WTC11 (cell line): ENCODE data around the gene DUSP15. TPM values are rescaled to one million over a fixed set of nuclear protein-coding genes. Genes with fewer than 3 reads are reported as not detected.

Source experiments
- ATAC-seq: fragments of 200-7000 bp; cut with Tn5 transposase; 2 replicates; pipeline ENCODE4 v1.10.0; 2021; ENCODE audit warnings: mild to moderate bottlenecking, moderate library complexity
- CTCF ChIA-PET: fragments of 300-600 bp; sonication (Branson Sonifier 250); formaldehyde crosslinking; loops from one replicate; lab custom pipeline; 2021; ENCODE audit warnings: antibody characterized with exemption; lab: Charles Lee
- POLR2A ChIA-PET: fragments of 350-600 bp; sonication (Branson Sonifier 250); formaldehyde crosslinking; loops from one replicate; lab custom pipeline; 2021; ENCODE audit warnings: antibody characterized with exemption; lab: Charles Lee
- DNase-seq: peaks from one replicate; pipeline ENCODE4 v3.0.0; 2021; ENCODE audit warnings: low spot score
- H3K27ac Mint-ChIP-seq: 2 replicates; pipeline ENCODE4 v1.8.0; 2021; ENCODE audit warnings: mixed read lengths
- H3K27me3 Mint-ChIP-seq: 2 replicates; pipeline ENCODE4 v1.8.0; 2021; ENCODE audit warnings: low read depth, mild to moderate bottlenecking, moderate library complexity, mixed read lengths
- H3K36me3 Mint-ChIP-seq: 2 replicates; pipeline ENCODE4 v1.8.0; 2021; ENCODE audit warnings: mixed read lengths
- H3K4me1 Mint-ChIP-seq: 2 replicates; pipeline ENCODE4 v1.8.0; 2022; ENCODE audit warnings: mixed read lengths
- H3K4me3 Mint-ChIP-seq: 2 replicates; pipeline ENCODE4 v1.8.0; 2021; ENCODE audit warnings: mild to moderate bottlenecking, moderate library complexity, mixed read lengths
- H3K9me3 Mint-ChIP-seq: 2 replicates; pipeline ENCODE4 v1.8.0; 2021; ENCODE audit warnings: mixed read lengths
- ARID4B ChIP-seq: sonication (generic); formaldehyde crosslinking; IDR thresholded peaks from 2 replicates; pipeline ENCODE4 v1.8.0; 2023; ENCODE audit warnings: missing genetic modification reagents, mild to moderate bottlenecking, borderline replicate concordance
- EMX1 ChIP-seq: fragments of 250-450 bp; sonication (Bioruptor Pico); IDR thresholded peaks from 2 replicates; pipeline ENCODE4 v1.8.0; 2021; ENCODE audit warnings: mild to moderate bottlenecking
- HMGA2 ChIP-seq: fragments of 250-450 bp; sonication (Bioruptor Pico); IDR thresholded peaks from 2 replicates; pipeline ENCODE4 v1.4.0; 2021; ENCODE audit warnings: mild to moderate bottlenecking, moderate library complexity
- IRF2 ChIP-seq: sonication (generic); formaldehyde crosslinking; IDR thresholded peaks from 2 replicates; pipeline ENCODE4 v1.8.0; 2022; ENCODE audit warnings: low read depth, missing genetic modification reagents, borderline replicate concordance
- MXD4 ChIP-seq: fragments of 250-450 bp; sonication (Bioruptor Pico); IDR thresholded peaks from 2 replicates; pipeline ENCODE4 v1.8.0; 2021; ENCODE audit warnings: mild to moderate bottlenecking, moderate library complexity, borderline replicate concordance
- MYBL2 ChIP-seq: sonication (generic); formaldehyde crosslinking; IDR thresholded peaks from 2 replicates; pipeline ENCODE4 v1.8.1; 2023; ENCODE audit warnings: mild to moderate bottlenecking, moderate library complexity, missing genetic modification reagents
- NR1H2 ChIP-seq: sonication (generic); formaldehyde crosslinking; IDR thresholded peaks from 2 replicates; pipeline ENCODE4 v1.9.0; 2021; ENCODE audit warnings: mild to moderate bottlenecking, moderate library complexity, missing genetic modification reagents
- SMAD3 ChIP-seq: sonication (generic); formaldehyde crosslinking; IDR thresholded peaks from 2 replicates; pipeline ENCODE4 v1.8.0; 2022; ENCODE audit warnings: missing genetic modification reagents, mild to moderate bottlenecking, borderline replicate concordance
- TEAD1 ChIP-seq: sonication (generic); formaldehyde crosslinking; IDR thresholded peaks from 2 replicates; pipeline ENCODE4 v1.8.0; 2022; ENCODE audit warnings: mild to moderate bottlenecking, missing genetic modification reagents
- ZNF138 ChIP-seq: sonication (generic); formaldehyde crosslinking; conservative IDR thresholded peaks from 2 replicates; pipeline ENCODE4 v1.8.1; 2022; ENCODE audit warnings: mild to moderate bottlenecking, moderate library complexity, missing genetic modification reagents
- ZNF263 ChIP-seq: sonication (generic); formaldehyde crosslinking; IDR thresholded peaks from 2 replicates; pipeline ENCODE4 v1.8.1; 2022; ENCODE audit warnings: low read depth, mild to moderate bottlenecking, moderate library complexity, missing genetic modification reagents
- total RNA-seq: library from RNA; stranded (reverse); gene quantifications from 3 replicates; pipeline ENCODE4 v1.2.3, GENCODE V29; 2021
- TF ChIP-seq, protein P1 (sequence below): sonication (generic); formaldehyde crosslinking; IDR thresholded peaks from 2 replicates; pipeline ENCODE4 v1.8.1; 2023; ENCODE audit warnings: mild to moderate bottlenecking, moderate library complexity, missing genetic modification reagents
- TF ChIP-seq, protein P2 (sequence below): sonication (generic); formaldehyde crosslinking; IDR thresholded peaks from 2 replicates; pipeline ENCODE4 v1.8.0; 2022; ENCODE audit warnings: missing genetic modification reagents
- TF ChIP-seq, protein P3 (sequence below): sonication (generic); formaldehyde crosslinking; IDR thresholded peaks from 2 replicates; pipeline ENCODE4 v1.8.1; 2022; ENCODE audit warnings: mild to moderate bottlenecking, moderate library complexity, missing genetic modification reagents
- TF ChIP-seq, protein P4 (sequence below): sonication (generic); formaldehyde crosslinking; IDR thresholded peaks from 2 replicates; pipeline ENCODE4 v1.8.1; 2023; ENCODE audit warnings: mild to moderate bottlenecking, missing genetic modification reagents, moderate library complexity
- TF ChIP-seq, protein P5 (sequence below): sonication (generic); formaldehyde crosslinking; IDR thresholded peaks from 2 replicates; pipeline ENCODE4 v1.8.0; 2023; ENCODE audit warnings: mild to moderate bottlenecking, missing genetic modification reagents

DUSP15 gene
- total RNA-seq, 1 experiment from 2014 or later = 1.7 TPM

GRCh38 chr20:31824125-31824485, 46.2 kb downstream of the DUSP15 start:
- no peaks in the 10 kb centered on the region for H3K27me3 Mint-ChIP-seq
- H3K36me3 Mint-ChIP-seq = no peaks in the 10 kb centered on the region
- ChIA-PET CTCF (interaction anchor here (1.2 to 5.1 kb wide), 11 partner anchors 9 to 211 kb away, joined by 3 to 33 read pairs (median 9); partner anchors contain the start of genes FOXS1 and PDRG1), POLR2A (no interaction called here)
- H3K9me3 Mint-ChIP-seq = no peaks in the 10 kb centered on the region
- ATAC-seq (no peak), DNase-seq (no peak)
- TF ChIP-seq NR1H2 (CRISPR knock-in tag) (no peak), ZNF263 (CRISPR knock-in tag) (no peak), ARID4B (CRISPR knock-in tag) (no peak), SMAD3 (no peak), MXD4 (CRISPR knock-in tag) (no peak), TEAD1 (CRISPR knock-in tag) (no peak), IRF2 (no peak), ZNF138 (CRISPR knock-in tag) (no peak), EMX1 (CRISPR knock-in tag) (no peak), HMGA2 (CRISPR knock-in tag) (no peak), MYBL2 (CRISPR knock-in tag) (no peak)
- TF ChIP-seq, protein P1, sequence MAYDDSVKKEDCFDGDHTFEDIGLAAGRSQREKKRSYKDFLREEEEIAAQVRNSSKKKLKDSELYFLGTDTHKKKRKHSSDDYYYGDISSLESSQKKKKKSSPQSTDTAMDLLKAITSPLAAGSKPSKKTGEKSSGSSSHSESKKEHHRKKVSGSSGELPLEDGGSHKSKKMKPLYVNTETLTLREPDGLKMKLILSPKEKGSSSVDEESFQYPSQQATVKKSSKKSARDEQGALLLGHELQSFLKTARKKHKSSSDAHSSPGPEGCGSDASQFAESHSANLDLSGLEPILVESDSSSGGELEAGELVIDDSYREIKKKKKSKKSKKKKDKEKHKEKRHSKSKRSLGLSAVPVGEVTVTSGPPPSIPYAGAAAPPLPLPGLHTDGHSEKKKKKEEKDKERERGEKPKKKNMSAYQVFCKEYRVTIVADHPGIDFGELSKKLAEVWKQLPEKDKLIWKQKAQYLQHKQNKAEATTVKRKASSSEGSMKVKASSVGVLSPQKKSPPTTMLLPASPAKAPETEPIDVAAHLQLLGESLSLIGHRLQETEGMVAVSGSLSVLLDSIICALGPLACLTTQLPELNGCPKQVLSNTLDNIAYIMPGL (CRISPR knock-in tag) = no peak
- TF ChIP-seq, protein P2, sequence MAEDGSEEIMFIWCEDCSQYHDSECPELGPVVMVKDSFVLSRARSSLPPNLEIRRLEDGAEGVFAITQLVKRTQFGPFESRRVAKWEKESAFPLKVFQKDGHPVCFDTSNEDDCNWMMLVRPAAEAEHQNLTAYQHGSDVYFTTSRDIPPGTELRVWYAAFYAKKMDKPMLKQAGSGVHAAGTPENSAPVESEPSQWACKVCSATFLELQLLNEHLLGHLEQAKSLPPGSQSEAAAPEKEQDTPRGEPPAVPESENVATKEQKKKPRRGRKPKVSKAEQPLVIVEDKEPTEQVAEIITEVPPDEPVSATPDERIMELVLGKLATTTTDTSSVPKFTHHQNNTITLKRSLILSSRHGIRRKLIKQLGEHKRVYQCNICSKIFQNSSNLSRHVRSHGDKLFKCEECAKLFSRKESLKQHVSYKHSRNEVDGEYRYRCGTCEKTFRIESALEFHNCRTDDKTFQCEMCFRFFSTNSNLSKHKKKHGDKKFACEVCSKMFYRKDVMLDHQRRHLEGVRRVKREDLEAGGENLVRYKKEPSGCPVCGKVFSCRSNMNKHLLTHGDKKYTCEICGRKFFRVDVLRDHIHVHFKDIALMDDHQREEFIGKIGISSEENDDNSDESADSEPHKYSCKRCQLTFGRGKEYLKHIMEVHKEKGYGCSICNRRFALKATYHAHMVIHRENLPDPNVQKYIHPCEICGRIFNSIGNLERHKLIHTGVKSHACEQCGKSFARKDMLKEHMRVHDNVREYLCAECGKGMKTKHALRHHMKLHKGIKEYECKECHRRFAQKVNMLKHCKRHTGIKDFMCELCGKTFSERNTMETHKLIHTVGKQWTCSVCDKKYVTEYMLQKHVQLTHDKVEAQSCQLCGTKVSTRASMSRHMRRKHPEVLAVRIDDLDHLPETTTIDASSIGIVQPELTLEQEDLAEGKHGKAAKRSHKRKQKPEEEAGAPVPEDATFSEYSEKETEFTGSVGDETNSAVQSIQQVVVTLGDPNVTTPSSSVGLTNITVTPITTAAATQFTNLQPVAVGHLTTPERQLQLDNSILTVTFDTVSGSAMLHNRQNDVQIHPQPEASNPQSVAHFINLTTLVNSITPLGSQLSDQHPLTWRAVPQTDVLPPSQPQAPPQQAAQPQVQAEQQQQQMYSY (CRISPR knock-in tag) = no peak
- TF ChIP-seq, protein P3, sequence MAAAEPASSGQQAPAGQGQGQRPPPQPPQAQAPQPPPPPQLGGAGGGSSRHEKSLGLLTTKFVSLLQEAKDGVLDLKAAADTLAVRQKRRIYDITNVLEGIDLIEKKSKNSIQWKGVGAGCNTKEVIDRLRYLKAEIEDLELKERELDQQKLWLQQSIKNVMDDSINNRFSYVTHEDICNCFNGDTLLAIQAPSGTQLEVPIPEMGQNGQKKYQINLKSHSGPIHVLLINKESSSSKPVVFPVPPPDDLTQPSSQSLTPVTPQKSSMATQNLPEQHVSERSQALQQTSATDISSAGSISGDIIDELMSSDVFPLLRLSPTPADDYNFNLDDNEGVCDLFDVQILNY = no peak
- TF ChIP-seq, protein P4, sequence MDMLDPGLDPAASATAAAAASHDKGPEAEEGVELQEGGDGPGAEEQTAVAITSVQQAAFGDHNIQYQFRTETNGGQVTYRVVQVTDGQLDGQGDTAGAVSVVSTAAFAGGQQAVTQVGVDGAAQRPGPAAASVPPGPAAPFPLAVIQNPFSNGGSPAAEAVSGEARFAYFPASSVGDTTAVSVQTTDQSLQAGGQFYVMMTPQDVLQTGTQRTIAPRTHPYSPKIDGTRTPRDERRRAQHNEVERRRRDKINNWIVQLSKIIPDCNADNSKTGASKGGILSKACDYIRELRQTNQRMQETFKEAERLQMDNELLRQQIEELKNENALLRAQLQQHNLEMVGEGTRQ (CRISPR knock-in tag) = no peak
- TF ChIP-seq, protein P5, sequence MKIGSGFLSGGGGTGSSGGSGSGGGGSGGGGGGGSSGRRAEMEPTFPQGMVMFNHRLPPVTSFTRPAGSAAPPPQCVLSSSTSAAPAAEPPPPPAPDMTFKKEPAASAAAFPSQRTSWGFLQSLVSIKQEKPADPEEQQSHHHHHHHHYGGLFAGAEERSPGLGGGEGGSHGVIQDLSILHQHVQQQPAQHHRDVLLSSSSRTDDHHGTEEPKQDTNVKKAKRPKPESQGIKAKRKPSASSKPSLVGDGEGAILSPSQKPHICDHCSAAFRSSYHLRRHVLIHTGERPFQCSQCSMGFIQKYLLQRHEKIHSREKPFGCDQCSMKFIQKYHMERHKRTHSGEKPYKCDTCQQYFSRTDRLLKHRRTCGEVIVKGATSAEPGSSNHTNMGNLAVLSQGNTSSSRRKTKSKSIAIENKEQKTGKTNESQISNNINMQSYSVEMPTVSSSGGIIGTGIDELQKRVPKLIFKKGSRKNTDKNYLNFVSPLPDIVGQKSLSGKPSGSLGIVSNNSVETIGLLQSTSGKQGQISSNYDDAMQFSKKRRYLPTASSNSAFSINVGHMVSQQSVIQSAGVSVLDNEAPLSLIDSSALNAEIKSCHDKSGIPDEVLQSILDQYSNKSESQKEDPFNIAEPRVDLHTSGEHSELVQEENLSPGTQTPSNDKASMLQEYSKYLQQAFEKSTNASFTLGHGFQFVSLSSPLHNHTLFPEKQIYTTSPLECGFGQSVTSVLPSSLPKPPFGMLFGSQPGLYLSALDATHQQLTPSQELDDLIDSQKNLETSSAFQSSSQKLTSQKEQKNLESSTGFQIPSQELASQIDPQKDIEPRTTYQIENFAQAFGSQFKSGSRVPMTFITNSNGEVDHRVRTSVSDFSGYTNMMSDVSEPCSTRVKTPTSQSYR (CRISPR knock-in tag) = no peak
- H3K4me1 Mint-ChIP-seq = peaks cover 7% of the 10 kb centered on the region; the same call in 1 of the 2 replicates
- H3K4me3 Mint-ChIP-seq = no peak overlapping the region
- no peak overlapping the region for H3K27ac Mint-ChIP-seq
